ENCODE measurements around the gene TTC5. TPM values are rescaled to one million over a fixed set of nuclear protein-coding genes. Genes with fewer than 3 reads are reported as not detected.
A peak's percentile ranks its signal among the peaks of the same experiment; 100 is the strongest.

Gene TTC5
- total RNA-seq: 4.0 and 10.2 TPM in 2 replicates

- peak; percentile 58 for DNase-seq (ENCODE audit: low read depth)
- H3K4me3 ChIP-seq (ENCODE audit: low read depth, low read length): peak within 1 kb of the TSS; percentile 72
- TF ChIP-seq CTCF (conservative IDR thresholded peaks at IDR 0.05; ENCODE audit: low read depth, low read length): peak; percentile 96
These were observed at the start of gene TTC5 for GRCh38 chr14:20305265-20306078. Gene TTC5 (minus strand): TSS chr14:20305951. CDS start chr14:20305937, 14 bp downstream.

GRCh38 chr14:20350860-20351259 lies 45.1 kb upstream of the TTC5 start:
- H3K4me3 ChIP-seq (ENCODE audit: low read depth, low read length): no peak overlapping the region
- no peak for DNase-seq (ENCODE audit: low read depth)
- peak; percentile 53 for TF ChIP-seq CTCF (conservative IDR thresholded peaks at IDR 0.05; ENCODE audit: low read depth, low read length)

- no peak for DNase-seq (ENCODE audit: low read depth)
- H3K4me3 ChIP-seq (ENCODE audit: low read depth, low read length): no peak overlapping the region
- TF ChIP-seq CTCF (conservative IDR thresholded peaks at IDR 0.05; ENCODE audit: low read depth, low read length): no peak
These were observed 44.5 kb upstream of the TTC5 start for GRCh38 chr14:20350282-20350681.

- no peak for DNase-seq (ENCODE audit: low read depth)
- no peak for TF ChIP-seq CTCF (conservative IDR thresholded peaks at IDR 0.05; ENCODE audit: low read depth, low read length)
- no peak overlapping the region for H3K4me3 ChIP-seq (ENCODE audit: low read depth, low read length)
These were observed 42.0 kb upstream of the TTC5 start for GRCh38 chr14:20347747-20348146.

GRCh38 chr14:20346713-20347112 lies 41.0 kb upstream of the TTC5 start:
- H3K4me3 ChIP-seq (ENCODE audit: low read depth, low read length): no peak overlapping the region
- no peak for TF ChIP-seq CTCF (conservative IDR thresholded peaks at IDR 0.05; ENCODE audit: low read depth, low read length)
- DNase-seq (ENCODE audit: low read depth): no peak

GRCh38 chr14:20345366-20345765 lies 39.6 kb upstream of the TTC5 start:
- H3K4me3 ChIP-seq (ENCODE audit: low read depth, low read length): no peak overlapping the region
- no peak for DNase-seq (ENCODE audit: low read depth)
- no peak for TF ChIP-seq CTCF (conservative IDR thresholded peaks at IDR 0.05; ENCODE audit: low read depth, low read length)

- no peak for TF ChIP-seq CTCF (conservative IDR thresholded peaks at IDR 0.05; ENCODE audit: low read depth, low read length)
- peak overlapping the region; percentile 69 for H3K4me3 ChIP-seq (ENCODE audit: low read depth, low read length)
- DNase-seq (ENCODE audit: low read depth): no peak
These were observed 38.1 kb upstream of the TTC5 start for GRCh38 chr14:20343862-20344220.

Measured in epithelial cell of proximal tubule (primary cell).